OCI-LY1 (cell line): ENCODE data around the gene CDC42BPB.

ENCODE experiments used
- H2AFZ ChIP-seq: fragments of 200-600 bp; sonication (generic), shearing (Covaris generic); 2 replicates; pipeline ENCODE4 v1.6.0; 2014; ENCODE audit warnings: antibody characterized with exemption, mild to moderate bottlenecking, low read length
- H3F3A ChIP-seq: fragments of 200-600 bp; sonication (generic), shearing (Covaris generic); 2 replicates; pipeline ENCODE4 v1.6.0; 2014; ENCODE audit warnings: mild to moderate bottlenecking, antibody characterized with exemption, low read length, moderate library complexity; ENCODE audit not compliant: insufficient read depth
- H3K27ac ChIP-seq: fragments of 200-600 bp; sonication (generic); 2 replicates; pipeline ENCODE4 v1.5.1; 2014; ENCODE audit warnings: low read length, mixed run types, mild to moderate bottlenecking, low read depth; ENCODE audit not compliant: poor library complexity, severe bottlenecking
- H3K27me3 ChIP-seq: fragments of 200-600 bp; sonication (generic); 2 replicates; pipeline ENCODE4 v1.6.0; 2014; ENCODE audit warnings: antibody characterized with exemption, mild to moderate bottlenecking, low read length, moderate library complexity; ENCODE audit not compliant: insufficient read depth
- H3K36me3 ChIP-seq: fragments of 200-600 bp; sonication (generic); 2 replicates; pipeline ENCODE4 v1.6.1; 2014; ENCODE audit warnings: mild to moderate bottlenecking, antibody characterized with exemption, low read length, moderate library complexity, mixed read lengths; ENCODE audit not compliant: insufficient read depth
- H3K4me1 ChIP-seq: fragments of 200-600 bp; sonication (generic); 2 replicates; pipeline ENCODE4 v1.5.1; 2014; ENCODE audit warnings: mild to moderate bottlenecking, low read length, moderate library complexity; ENCODE audit not compliant: insufficient read depth, severe bottlenecking
- H3K4me2 ChIP-seq: fragments of 200-600 bp; sonication (generic), shearing (Covaris generic); 2 replicates; pipeline ENCODE4 v1.6.1; 2014; ENCODE audit warnings: low read length
- H3K4me3 ChIP-seq: fragments of 200-600 bp; sonication (generic); 2 replicates; pipeline ENCODE4 v1.5.1; 2014; ENCODE audit warnings: low read length, low read depth, mild to moderate bottlenecking, mixed read lengths; ENCODE audit not compliant: poor library complexity, severe bottlenecking
- H3K79me2 ChIP-seq: fragments of 200-600 bp; shearing (Covaris generic); 2 replicates; pipeline ENCODE4 v1.6.1; 2016; ENCODE audit warnings: mixed run types, low read length, mixed read lengths; ENCODE audit not compliant: insufficient read depth
- H3K9ac ChIP-seq: fragments of 200-600 bp; sonication (generic), shearing (Covaris generic); 2 replicates; pipeline ENCODE4 v1.6.1; 2014; ENCODE audit warnings: mild to moderate bottlenecking, low read length, mixed read lengths
- H3K9me2 ChIP-seq: fragments of 200-600 bp; sonication (generic), shearing (Covaris generic); 2 replicates; pipeline ENCODE4 v1.6.1; 2014; ENCODE audit warnings: low read depth, mild to moderate bottlenecking, low read length, mixed read lengths
- H3K9me3 ChIP-seq: fragments of 200-600 bp; shearing (Covaris generic); 2 replicates; pipeline ENCODE4 v1.6.1; 2014; ENCODE audit warnings: low read length, mixed read lengths
- H4K20me1 ChIP-seq: fragments of 200-600 bp; sonication (generic), shearing (Covaris generic); 2 replicates; pipeline ENCODE4 v1.6.0; 2016; ENCODE audit warnings: mild to moderate bottlenecking, low read length; ENCODE audit not compliant: insufficient read depth
- EZH2 ChIP-seq: fragments of 200-600 bp; sonication (generic), shearing (Covaris generic); IDR thresholded peaks from 2 replicates; pipeline ENCODE4 v1.8.0; 2017; ENCODE audit warnings: borderline replicate concordance, mixed run types, mild to moderate bottlenecking, antibody characterized with exemption, low read length, moderate library complexity, mixed read lengths
- TF ChIP-seq, protein P1 (sequence below): fragments of 200-600 bp; sonication (generic), shearing (Covaris generic); IDR thresholded peaks from 2 replicates; pipeline ENCODE4 v1.5.1; 2017; ENCODE audit warnings: mild to moderate bottlenecking, antibody characterized with exemption, low read length, moderate library complexity, mixed read lengths

The CDC42BPB gene

DNA sequence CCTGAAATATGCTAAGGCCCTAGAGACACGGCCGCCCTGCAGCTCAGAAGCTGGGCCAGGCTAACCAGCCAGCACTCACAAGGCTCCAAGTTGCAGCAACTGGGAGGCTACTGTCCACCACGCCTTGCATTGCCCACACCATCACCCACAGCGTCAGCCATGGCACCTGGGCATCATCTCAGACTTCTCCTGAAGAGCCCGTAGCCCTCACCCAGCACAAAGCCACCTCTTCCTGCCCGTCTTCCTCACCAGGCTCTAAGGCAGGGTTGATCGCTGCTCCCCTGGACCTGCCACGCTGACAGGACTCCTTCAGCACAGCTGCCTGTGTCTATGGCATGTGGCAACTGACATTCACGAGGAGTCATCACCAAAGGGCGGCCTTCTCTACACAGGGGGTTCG is 38.1 kb downstream of the CDC42BPB start:
- no peak overlapping the region for H3K4me2 ChIP-seq
- H3K27ac ChIP-seq, result no peak overlapping the region
- no peaks in the 10 kb centered on the region for H3K36me3 ChIP-seq
- no peaks in the 10 kb centered on the region for H3K9me3 ChIP-seq
- H3K9me2 ChIP-seq, result no peaks in the 10 kb centered on the region
- H3K9ac ChIP-seq, result no peak overlapping the region
- TF ChIP-seq EZH2, result no peak
- TF ChIP-seq, protein P1, sequence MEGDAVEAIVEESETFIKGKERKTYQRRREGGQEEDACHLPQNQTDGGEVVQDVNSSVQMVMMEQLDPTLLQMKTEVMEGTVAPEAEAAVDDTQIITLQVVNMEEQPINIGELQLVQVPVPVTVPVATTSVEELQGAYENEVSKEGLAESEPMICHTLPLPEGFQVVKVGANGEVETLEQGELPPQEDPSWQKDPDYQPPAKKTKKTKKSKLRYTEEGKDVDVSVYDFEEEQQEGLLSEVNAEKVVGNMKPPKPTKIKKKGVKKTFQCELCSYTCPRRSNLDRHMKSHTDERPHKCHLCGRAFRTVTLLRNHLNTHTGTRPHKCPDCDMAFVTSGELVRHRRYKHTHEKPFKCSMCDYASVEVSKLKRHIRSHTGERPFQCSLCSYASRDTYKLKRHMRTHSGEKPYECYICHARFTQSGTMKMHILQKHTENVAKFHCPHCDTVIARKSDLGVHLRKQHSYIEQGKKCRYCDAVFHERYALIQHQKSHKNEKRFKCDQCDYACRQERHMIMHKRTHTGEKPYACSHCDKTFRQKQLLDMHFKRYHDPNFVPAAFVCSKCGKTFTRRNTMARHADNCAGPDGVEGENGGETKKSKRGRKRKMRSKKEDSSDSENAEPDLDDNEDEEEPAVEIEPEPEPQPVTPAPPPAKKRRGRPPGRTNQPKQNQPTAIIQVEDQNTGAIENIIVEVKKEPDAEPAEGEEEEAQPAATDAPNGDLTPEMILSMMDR, result no peak
- H3F3A ChIP-seq, result no peaks in the 10 kb centered on the region
- no peaks in the 10 kb centered on the region for H3K79me2 ChIP-seq
- H3K4me1 ChIP-seq, result no peaks in the 10 kb centered on the region
- no peaks in the 10 kb centered on the region for H4K20me1 ChIP-seq
- no peak overlapping the region for H2AFZ ChIP-seq
- H3K4me3 ChIP-seq, result no peak overlapping the region
- H3K27me3 ChIP-seq, result no peaks in the 10 kb centered on the region

DNA sequence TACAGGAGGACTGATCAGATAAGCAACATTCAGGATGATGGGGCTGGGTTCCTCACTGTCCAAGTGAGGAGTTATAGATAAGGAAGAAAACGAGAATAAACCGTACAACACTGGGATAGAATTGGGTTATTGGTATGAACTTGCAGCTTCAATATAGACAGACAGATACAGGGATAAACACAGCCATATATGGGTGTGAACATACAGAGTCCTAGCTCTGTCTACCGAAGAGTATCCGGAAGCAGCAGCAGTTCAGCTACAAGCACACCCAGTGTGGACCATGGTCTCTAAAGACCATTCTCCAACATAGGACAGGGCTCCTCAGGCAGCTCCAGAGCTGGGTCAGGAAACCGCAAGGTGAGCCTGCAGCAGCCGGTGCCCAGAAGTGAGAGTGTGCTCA is 40.8 kb downstream of the CDC42BPB start:
- H3K27ac ChIP-seq, result no peak overlapping the region
- no peaks in the 10 kb centered on the region for H3K79me2 ChIP-seq

DNA sequence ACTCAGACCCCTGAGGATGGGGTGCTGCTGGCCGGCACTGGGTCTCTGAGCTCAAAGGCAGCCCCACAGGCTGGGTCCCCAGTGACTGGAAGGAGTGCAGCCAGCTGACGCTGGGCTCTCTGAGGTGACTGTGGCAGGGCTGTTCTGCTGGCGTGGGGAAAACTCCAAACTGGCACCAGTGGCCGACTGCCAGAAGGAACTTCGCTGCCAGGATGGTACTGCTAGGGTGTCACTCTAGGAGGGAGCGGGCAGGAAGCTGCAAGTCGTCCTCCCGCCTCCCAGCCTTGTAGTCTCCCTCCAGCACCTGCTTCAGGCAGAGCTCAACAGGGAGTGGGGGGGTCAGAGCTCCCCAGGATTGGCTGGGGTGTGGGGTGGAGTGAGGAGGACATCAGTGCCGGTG is 41.3 kb downstream of the CDC42BPB start:
- H3K79me2 ChIP-seq, result no peaks in the 10 kb centered on the region
- TF ChIP-seq EZH2, result no peak
- TF ChIP-seq, protein P1, result no peak
- no peak overlapping the region for H3K4me3 ChIP-seq
- no peak overlapping the region for H2AFZ ChIP-seq
- no peaks in the 10 kb centered on the region for H3F3A ChIP-seq
- no peak overlapping the region for H3K9ac ChIP-seq
- H4K20me1 ChIP-seq, result no peaks in the 10 kb centered on the region
- no peaks in the 10 kb centered on the region for H3K4me1 ChIP-seq
- H3K27ac ChIP-seq, result no peak overlapping the region
- H3K36me3 ChIP-seq, result no peaks in the 10 kb centered on the region
- no peaks in the 10 kb centered on the region for H3K9me2 ChIP-seq
- H3K27me3 ChIP-seq, result no peaks in the 10 kb centered on the region
- no peak overlapping the region for H3K4me2 ChIP-seq
- no peaks in the 10 kb centered on the region for H3K9me3 ChIP-seq

More for the DNA sequence above, 40.8 kb downstream of the CDC42BPB start:
- no peak overlapping the region for H3K4me3 ChIP-seq
- no peak overlapping the region for H3K9ac ChIP-seq
- no peaks in the 10 kb centered on the region for H4K20me1 ChIP-seq
- H3K27me3 ChIP-seq, result no peaks in the 10 kb centered on the region
- no peaks in the 10 kb centered on the region for H3K36me3 ChIP-seq
- no peaks in the 10 kb centered on the region for H3K4me1 ChIP-seq
- H3F3A ChIP-seq, result no peaks in the 10 kb centered on the region
- no peak overlapping the region for H2AFZ ChIP-seq
- no peak overlapping the region for H3K4me2 ChIP-seq
- no peaks in the 10 kb centered on the region for H3K9me2 ChIP-seq
- no peaks in the 10 kb centered on the region for H3K9me3 ChIP-seq
- TF ChIP-seq, protein P1, result no peak
- TF ChIP-seq EZH2, result no peak
